Measurements from ENCODE around the gene PPP1R17.

- TF ChIP-seq REST (IDR thresholded peaks at IDR 0.05) (no peak), MAZ (IDR thresholded peaks at IDR 0.05; ENCODE audit: borderline replicate concordance, low read depth, low read length) (no peak), CTCF (IDR thresholded peaks at IDR 0.05) (no peak), ZNF302 (CRISPR knock-in tag; IDR thresholded peaks at IDR 0.05) (no peak), CEBPB (IDR thresholded peaks at IDR 0.05) (no peak), MYC (IDR thresholded peaks at IDR 0.05; ENCODE audit: borderline replicate concordance, low read length) (no peak)
These were observed 46.6 kb upstream of the PPP1R17 start for GRCh38 chr7:31640381-31640780.
